Loucy (cell line): Measurements from ENCODE around the gene KNSTRN.

Experiments used
- H2AFZ ChIP-seq: fragments of 200-600 bp; sonication (generic); 2 replicates; pipeline ENCODE4 v1.6.0; 2016; ENCODE audit warnings: antibody characterized with exemption, mild to moderate bottlenecking, low read length, moderate library complexity
- H3F3A ChIP-seq: fragments of 200-600 bp; 2 replicates; pipeline ENCODE4 v1.6.0; 2016; ENCODE audit warnings: antibody characterized with exemption, low read depth, mild to moderate bottlenecking
- H3K27me3 ChIP-seq: fragments of 200-600 bp; sonication (generic); 2 replicates; pipeline ENCODE4 v1.6.1; 2014; ENCODE audit warnings: low read length, mild to moderate bottlenecking; ENCODE audit not compliant: insufficient read depth, poor library complexity, severe bottlenecking
- H3K36me3 ChIP-seq: fragments of 200-600 bp; sonication (generic); 2 replicates; pipeline ENCODE4 v1.6.1; 2016; ENCODE audit warnings: low read length; ENCODE audit not compliant: insufficient read depth
- H3K4me1 ChIP-seq: fragments of 200-600 bp; sonication (generic); 2 replicates; pipeline ENCODE4 v1.5.1; 2014; ENCODE audit warnings: low read length, mild to moderate bottlenecking; ENCODE audit not compliant: insufficient read depth, poor library complexity, severe bottlenecking
- H3K4me2 ChIP-seq: fragments of 200-600 bp; sonication (generic); 2 replicates; pipeline ENCODE4 v1.6.0; 2014; ENCODE audit warnings: antibody characterized with exemption, low read length, low read depth, mild to moderate bottlenecking; ENCODE audit not compliant: poor library complexity, severe bottlenecking
- H3K4me3 ChIP-seq: fragments of 200-600 bp; sonication (generic); 2 replicates; pipeline ENCODE4 v1.5.1; 2014; ENCODE audit warnings: low read length, mild to moderate bottlenecking, mixed read lengths; ENCODE audit not compliant: poor library complexity, severe bottlenecking
- H3K79me2 ChIP-seq: fragments of 200-600 bp; sonication (generic); 2 replicates; pipeline ENCODE4 v1.6.1; 2014; ENCODE audit warnings: low read length; ENCODE audit not compliant: insufficient read depth
- H3K9ac ChIP-seq: fragments of 200-600 bp; sonication (generic); 2 replicates; pipeline ENCODE4 v1.6.0; 2014; ENCODE audit warnings: mild to moderate bottlenecking, low read depth, low read length, moderate library complexity; ENCODE audit not compliant: poor library complexity, severe bottlenecking
- H3K9me2 ChIP-seq: fragments of 200-600 bp; sonication (generic); replicated peaks from 2 replicates; pipeline ENCODE4 v1.6.1; 2016; ENCODE audit warnings: low read depth, low read length, mixed read lengths
- H3K9me3 ChIP-seq: fragments of 200-600 bp; sonication (generic); 2 replicates; pipeline ENCODE4 v1.6.1; 2014; ENCODE audit warnings: mild to moderate bottlenecking, antibody characterized with exemption, low read length, low read depth; ENCODE audit not compliant: insufficient read depth
- H4K20me1 ChIP-seq: fragments of 200-600 bp; sonication (generic); 2 replicates; pipeline ENCODE4 v1.6.0; 2014; ENCODE audit warnings: antibody characterized with exemption, low read length, mild to moderate bottlenecking; ENCODE audit not compliant: insufficient read depth, poor library complexity, severe bottlenecking
- EZH2phosphoT487 ChIP-seq: fragments of 200-600 bp; IDR thresholded peaks from 2 replicates; pipeline ENCODE4 v1.6.1; 2018; ENCODE audit warnings: antibody characterized with exemption, mild to moderate bottlenecking, moderate library complexity, borderline replicate concordance
- TF ChIP-seq, protein P1 (sequence below): fragments of 200-600 bp; sonication (generic); conservative IDR thresholded peaks from 2 replicates; pipeline ENCODE4 v1.5.1; 2014; ENCODE audit warnings: mild to moderate bottlenecking, antibody characterized with exemption, low read length

The KNSTRN gene

DNA sequence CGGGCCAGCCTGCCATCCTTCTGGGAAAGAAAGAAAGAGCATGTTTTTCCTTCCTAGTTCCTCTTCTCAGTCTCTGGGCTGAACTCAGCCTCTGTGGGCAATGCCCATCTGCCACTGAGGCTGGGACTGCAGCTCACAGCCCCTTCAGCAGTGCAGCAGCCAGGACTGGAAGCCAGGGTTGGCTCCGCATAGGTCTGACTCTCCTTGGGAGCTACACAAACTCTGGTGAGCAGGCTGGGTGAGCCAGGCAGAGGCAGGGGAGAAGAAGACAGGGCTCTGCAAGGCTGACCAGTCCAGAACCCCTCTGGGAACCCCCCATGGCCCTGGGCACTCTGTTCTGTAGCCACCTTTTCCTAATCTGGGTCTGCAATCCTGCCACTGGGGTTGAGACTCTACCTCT, 20.9 kb upstream of the KNSTRN start:
- Histone ChIP-seq H3K4me2 (no peak overlapping the region), H4K20me1 (no peaks in the 10 kb centered on the region), H3K79me2 (no peaks in the 10 kb centered on the region), H3K4me3 (no peak overlapping the region), H3K9me2 (no peaks in the 10 kb centered on the region), H3K27me3 (no peaks in the 10 kb centered on the region), H3K4me1 (peaks cover 15% of the 10 kb centered on the region), H2AFZ (no peak overlapping the region), H3F3A (no peaks in the 10 kb centered on the region), H3K9ac (no peak overlapping the region), H3K36me3 (no peaks in the 10 kb centered on the region), H3K9me3 (no peaks in the 10 kb centered on the region)
- TF ChIP-seq, protein P1, sequence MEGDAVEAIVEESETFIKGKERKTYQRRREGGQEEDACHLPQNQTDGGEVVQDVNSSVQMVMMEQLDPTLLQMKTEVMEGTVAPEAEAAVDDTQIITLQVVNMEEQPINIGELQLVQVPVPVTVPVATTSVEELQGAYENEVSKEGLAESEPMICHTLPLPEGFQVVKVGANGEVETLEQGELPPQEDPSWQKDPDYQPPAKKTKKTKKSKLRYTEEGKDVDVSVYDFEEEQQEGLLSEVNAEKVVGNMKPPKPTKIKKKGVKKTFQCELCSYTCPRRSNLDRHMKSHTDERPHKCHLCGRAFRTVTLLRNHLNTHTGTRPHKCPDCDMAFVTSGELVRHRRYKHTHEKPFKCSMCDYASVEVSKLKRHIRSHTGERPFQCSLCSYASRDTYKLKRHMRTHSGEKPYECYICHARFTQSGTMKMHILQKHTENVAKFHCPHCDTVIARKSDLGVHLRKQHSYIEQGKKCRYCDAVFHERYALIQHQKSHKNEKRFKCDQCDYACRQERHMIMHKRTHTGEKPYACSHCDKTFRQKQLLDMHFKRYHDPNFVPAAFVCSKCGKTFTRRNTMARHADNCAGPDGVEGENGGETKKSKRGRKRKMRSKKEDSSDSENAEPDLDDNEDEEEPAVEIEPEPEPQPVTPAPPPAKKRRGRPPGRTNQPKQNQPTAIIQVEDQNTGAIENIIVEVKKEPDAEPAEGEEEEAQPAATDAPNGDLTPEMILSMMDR, result no peak
- TF ChIP-seq EZH2phosphoT487, result no peak

- H3F3A ChIP-seq, result no peaks in the 10 kb centered on the region
- no peak overlapping the region for H3K4me3 ChIP-seq
- H4K20me1 ChIP-seq, result no peaks in the 10 kb centered on the region
- no peaks in the 10 kb centered on the region for H3K27me3 ChIP-seq
- no peak overlapping the region for H2AFZ ChIP-seq
- no peaks in the 10 kb centered on the region for H3K79me2 ChIP-seq
- no peaks in the 10 kb centered on the region for H3K9me2 ChIP-seq
- no peaks in the 10 kb centered on the region for H3K9me3 ChIP-seq
- peaks cover 18% of the 10 kb centered on the region for H3K4me1 ChIP-seq
- no peak overlapping the region for H3K9ac ChIP-seq
- no peak for TF ChIP-seq EZH2phosphoT487
- TF ChIP-seq, protein P1, result no peak
- H3K4me2 ChIP-seq, result no peak overlapping the region
- H3K36me3 ChIP-seq, result no peaks in the 10 kb centered on the region
Measured at GRCh38 chr15:40363611-40364010, 18.9 kb upstream of the KNSTRN start.

DNA sequence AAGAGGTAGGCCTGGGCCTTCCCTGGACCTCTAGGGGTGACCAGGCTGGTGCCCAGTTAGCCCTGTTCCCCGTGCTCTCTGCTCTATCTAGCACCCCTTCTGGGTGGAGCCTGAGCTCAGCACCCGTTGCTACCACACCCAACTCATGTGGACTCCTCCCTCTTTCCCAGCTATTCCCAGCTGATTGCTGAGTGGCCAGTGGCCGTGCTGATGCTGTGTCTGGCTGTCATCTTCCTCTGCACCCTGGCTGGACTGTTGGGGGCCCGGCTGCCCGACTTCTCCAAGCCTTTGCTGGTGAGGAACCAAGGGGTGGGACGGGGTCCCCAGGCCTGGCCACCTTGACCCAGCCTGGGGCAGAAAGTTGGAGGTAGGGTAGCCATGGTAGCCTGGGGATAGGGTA, 18.3 kb upstream of the KNSTRN start:
- Histone ChIP-seq H3K4me3 (no peak overlapping the region), H3K27me3 (no peaks in the 10 kb centered on the region), H3K4me2 (no peak overlapping the region), H2AFZ (no peak overlapping the region), H3F3A (no peaks in the 10 kb centered on the region), H3K79me2 (no peaks in the 10 kb centered on the region), H3K9me3 (no peaks in the 10 kb centered on the region), H3K9me2 (no peaks in the 10 kb centered on the region), H3K9ac (no peak overlapping the region), H4K20me1 (no peaks in the 10 kb centered on the region), H3K36me3 (no peaks in the 10 kb centered on the region), H3K4me1 (peaks cover 14% of the 10 kb centered on the region)
- TF ChIP-seq, protein P1, result no peak
- TF ChIP-seq EZH2phosphoT487, result no peak
